Measurements from ENCODE around the gene EPG5.

The EPG5 gene, protein sequence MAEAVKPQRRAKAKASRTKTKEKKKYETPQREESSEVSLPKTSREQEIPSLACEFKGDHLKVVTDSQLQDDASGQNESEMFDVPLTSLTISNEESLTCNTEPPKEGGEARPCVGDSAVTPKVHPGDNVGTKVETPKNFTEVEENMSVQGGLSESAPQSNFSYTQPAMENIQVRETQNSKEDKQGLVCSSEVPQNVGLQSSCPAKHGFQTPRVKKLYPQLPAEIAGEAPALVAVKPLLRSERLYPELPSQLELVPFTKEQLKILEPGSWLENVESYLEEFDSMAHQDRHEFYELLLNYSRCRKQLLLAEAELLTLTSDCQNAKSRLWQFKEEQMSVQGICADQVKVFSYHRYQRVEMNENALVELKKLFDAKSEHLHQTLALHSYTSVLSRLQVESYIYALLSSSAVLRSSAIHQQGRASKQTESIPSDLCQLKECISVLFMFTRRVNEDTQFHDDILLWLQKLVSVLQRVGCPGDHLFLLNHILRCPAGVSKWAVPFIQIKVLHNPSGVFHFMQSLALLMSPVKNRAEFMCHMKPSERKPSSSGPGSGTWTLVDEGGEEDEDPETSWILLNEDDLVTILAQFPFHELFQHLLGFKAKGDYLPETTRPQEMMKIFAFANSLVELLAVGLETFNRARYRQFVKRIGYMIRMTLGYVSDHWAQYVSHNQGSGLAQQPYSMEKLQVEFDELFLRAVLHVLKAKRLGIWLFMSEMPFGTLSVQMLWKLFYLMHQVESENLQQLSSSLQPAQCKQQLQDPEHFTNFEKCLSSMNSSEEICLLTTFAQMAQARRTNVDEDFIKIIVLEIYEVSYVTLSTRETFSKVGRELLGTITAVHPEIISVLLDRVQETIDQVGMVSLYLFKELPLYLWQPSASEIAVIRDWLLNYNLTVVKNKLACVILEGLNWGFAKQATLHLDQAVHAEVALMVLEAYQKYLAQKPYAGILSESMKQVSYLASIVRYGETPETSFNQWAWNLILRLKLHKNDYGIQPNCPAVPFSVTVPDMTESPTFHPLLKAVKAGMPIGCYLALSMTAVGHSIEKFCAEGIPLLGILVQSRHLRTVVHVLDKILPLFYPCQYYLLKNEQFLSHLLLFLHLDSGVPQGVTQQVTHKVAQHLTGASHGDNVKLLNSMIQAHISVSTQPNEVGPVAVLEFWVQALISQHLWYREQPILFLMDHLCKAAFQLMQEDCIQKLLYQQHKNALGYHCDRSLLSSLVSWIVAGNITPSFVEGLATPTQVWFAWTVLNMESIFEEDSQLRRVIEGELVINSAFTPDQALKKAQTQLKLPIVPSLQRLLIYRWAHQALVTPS (N-terminal part only)

DNA sequence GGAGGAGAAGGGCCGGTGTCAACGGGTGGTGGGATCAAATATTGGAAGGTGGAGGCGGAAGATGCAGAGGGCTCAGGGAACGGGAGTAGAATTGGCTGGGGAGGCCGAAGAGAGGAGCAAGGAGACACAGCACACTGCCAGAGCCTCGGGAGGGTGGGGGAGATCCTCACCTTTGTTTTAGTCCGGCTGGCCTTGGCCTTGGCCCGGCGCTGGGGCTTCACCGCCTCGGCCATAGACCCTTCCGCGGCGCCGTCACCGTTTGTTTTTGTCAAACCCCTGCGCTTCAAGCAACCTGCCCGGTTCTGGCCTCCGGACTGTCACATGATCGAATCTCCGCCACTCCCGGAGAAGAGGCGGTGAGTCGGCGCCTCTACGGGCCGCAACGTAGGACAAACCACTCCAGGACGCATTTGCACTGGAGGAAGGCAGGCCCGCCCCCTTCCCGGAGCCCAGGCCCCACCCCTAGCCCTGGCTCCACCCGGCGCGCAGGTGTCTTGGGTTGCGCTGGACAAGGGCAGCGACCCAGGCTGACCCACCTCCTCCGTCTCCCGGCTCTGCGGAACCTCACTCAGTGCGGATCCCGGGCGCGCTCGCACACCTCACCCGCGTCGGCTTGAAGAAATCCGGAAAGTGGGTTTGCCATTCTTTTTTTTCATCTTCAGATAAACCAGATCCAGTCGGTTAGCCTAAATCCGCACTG, at the start of gene EPG5:
TSS of gene EPG5 (minus strand) at position 323 of the 700 bp plus-strand sequence. CDS start at position 233, 90 bp downstream.
- DNase-seq (ENCODE audit: low read depth), result peak; percentile 93
- TF ChIP-seq, protein P1, sequence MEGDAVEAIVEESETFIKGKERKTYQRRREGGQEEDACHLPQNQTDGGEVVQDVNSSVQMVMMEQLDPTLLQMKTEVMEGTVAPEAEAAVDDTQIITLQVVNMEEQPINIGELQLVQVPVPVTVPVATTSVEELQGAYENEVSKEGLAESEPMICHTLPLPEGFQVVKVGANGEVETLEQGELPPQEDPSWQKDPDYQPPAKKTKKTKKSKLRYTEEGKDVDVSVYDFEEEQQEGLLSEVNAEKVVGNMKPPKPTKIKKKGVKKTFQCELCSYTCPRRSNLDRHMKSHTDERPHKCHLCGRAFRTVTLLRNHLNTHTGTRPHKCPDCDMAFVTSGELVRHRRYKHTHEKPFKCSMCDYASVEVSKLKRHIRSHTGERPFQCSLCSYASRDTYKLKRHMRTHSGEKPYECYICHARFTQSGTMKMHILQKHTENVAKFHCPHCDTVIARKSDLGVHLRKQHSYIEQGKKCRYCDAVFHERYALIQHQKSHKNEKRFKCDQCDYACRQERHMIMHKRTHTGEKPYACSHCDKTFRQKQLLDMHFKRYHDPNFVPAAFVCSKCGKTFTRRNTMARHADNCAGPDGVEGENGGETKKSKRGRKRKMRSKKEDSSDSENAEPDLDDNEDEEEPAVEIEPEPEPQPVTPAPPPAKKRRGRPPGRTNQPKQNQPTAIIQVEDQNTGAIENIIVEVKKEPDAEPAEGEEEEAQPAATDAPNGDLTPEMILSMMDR (conservative IDR thresholded peaks at IDR 0.05; ENCODE audit: low read length), result no peak
- peak within 1 kb of the TSS; percentile 98 for H3K4me3 ChIP-seq (ENCODE audit: low read length)

- TF ChIP-seq, protein P1 (conservative IDR thresholded peaks at IDR 0.05; ENCODE audit: low read length), result no peak
- H3K4me3 ChIP-seq (ENCODE audit: low read length), result no peak overlapping the region
- DNase-seq (ENCODE audit: low read depth), result no peak
These were observed 46.5 kb upstream of the EPG5 start for GRCh38 chr18:46013484-46014189.

DNA sequence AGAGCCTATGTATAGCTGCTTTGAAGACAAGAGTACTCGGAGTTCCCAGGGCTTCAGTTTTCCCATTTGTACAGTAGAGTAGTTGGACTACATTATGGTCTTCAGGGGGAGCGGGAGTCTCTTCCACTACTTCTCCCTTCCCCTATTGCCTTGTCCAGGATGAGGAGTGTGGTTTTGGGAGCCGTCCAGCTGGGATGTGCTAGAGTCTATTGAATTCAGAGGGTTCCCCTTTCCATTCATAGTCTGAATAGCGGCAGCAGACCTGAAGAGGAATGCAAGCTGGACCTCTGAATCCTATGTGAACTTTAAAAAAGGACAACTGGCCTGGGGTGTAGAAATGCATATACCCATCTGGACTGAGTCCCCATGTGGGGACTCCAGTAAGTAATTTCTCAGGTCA, 43.5 kb upstream of the EPG5 start:
- TF ChIP-seq, protein P1 (conservative IDR thresholded peaks at IDR 0.05; ENCODE audit: low read length), result no peak
- no peak for DNase-seq (ENCODE audit: low read depth)
- H3K4me3 ChIP-seq (ENCODE audit: low read length), result no peak overlapping the region

GRCh38 chr18:46010050-46010449, 42.9 kb upstream of the EPG5 start:
- DNase-seq (ENCODE audit: low read depth), result no peak
- no peak overlapping the region for H3K4me3 ChIP-seq (ENCODE audit: low read length)
- TF ChIP-seq, protein P1 (conservative IDR thresholded peaks at IDR 0.05; ENCODE audit: low read length), result no peak

DNA sequence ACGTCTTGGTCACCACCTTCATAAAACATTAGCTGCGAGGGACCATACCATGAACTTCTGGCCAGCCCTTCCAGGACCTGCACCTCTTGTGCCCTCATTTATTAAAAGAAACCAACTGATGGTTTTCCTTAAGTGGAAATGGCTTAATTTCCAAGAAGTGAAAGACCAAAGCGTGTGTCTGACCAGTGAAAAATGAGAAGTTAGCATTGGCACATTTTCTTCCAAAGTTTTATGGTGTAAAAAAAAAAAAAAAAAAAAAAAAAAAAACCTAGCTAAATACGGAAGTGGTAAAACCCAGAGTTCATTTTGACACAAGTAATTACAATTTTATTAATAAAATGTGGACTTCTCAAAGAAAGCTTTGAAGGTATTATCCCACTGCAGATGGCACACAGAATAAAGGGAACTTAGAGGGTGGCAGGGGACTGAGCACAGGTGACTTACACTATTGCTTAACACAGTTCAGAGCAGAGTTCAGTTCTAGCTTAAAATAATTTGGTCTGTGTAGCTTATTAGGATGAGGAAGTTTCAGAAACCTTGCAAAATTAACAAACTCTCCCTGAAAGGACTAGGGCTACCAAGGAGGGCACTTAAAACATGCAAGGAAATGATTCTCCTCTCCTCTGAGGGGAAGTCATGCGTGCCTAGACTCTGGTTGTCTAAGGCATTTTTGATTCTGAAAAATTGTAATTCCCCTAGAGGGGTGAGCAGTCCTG, 42.2 kb upstream of the EPG5 start:
- no peak overlapping the region for H3K4me3 ChIP-seq (ENCODE audit: low read length)
- TF ChIP-seq, protein P1 (conservative IDR thresholded peaks at IDR 0.05; ENCODE audit: low read length), result no peak
- DNase-seq (ENCODE audit: low read depth), result no peak
